Transverse colon (tissue), 4 donors: ENCODE measurements around the gene CHP2. TPM values are rescaled to one million over a fixed set of nuclear protein-coding genes. Genes with fewer than 3 reads are reported as not detected.

Experiments
- DNase-seq: peaks from one replicate; pipeline ENCODE4 v3.0.0-alpha.2; 2019
- H3K27ac ChIP-seq, 4 donors: fragments of 200-600 bp; sonication (generic); 2 replicates each; pipeline ENCODE4 v1.5.1; 2016 to 2018; ENCODE audit warnings: inconsistent platforms in 4 of 4
- H3K27me3 ChIP-seq: fragments of 200-600 bp; sonication (generic); 2 replicates; pipeline ENCODE4 v1.5.1; 2017; ENCODE audit warnings: inconsistent platforms
- H3K36me3 ChIP-seq, 4 donors: fragments of 200-600 bp; sonication (generic); 2 replicates each; pipeline ENCODE4 v1.5.1; 2017 to 2019; ENCODE audit warnings: inconsistent platforms in 4 of 4
- H3K4me1 ChIP-seq, 4 donors: fragments of 200-600 bp; sonication (generic); 2 replicates each; pipeline ENCODE4 v1.5.1; 2017 to 2020; ENCODE audit warnings: inconsistent platforms in 4 of 4
- H3K4me3 ChIP-seq, 4 donors: fragments of 200-600 bp; sonication (generic); 1 replicate in 1 of 4; 2 replicates in 3 of 4; pipeline versions ENCODE4 v1.5.1 to v1.6.1; 2017 to 2019; ENCODE audit warnings: inconsistent platforms in 4 of 4
- H3K9me3 ChIP-seq, 2 donors: fragments of 200-600 bp; sonication (generic); 2 replicates each; pipeline ENCODE4 v1.5.1; 2017 to 2019; ENCODE audit warnings: inconsistent platforms in 2 of 2
- EP300 ChIP-seq: sonication (generic); formaldehyde crosslinking; IDR thresholded peaks from one replicate; pipeline ENCODE4 v1.6.1; 2017; ENCODE audit warnings: antibody characterized with exemption, low read depth
- POLR2A ChIP-seq: fragments of 450-650 bp; IDR thresholded peaks from one replicate; pipeline ENCODE4 v1.6.1; 2016; ENCODE audit warnings: antibody characterized with exemption, mild to moderate bottlenecking, moderate library complexity
- POLR2AphosphoS5 ChIP-seq, 3 donors: sonication (generic); formaldehyde crosslinking; IDR thresholded peaks; one replicate each; pipeline ENCODE4 v1.6.1; 2016; ENCODE audit warnings: antibody characterized with exemption in 3 of 3
- WGBS, 2 donors: methylation state at CpG; one replicate each; pipeline ENCODE4 v1.1.5; 2018; ENCODE audit warnings: low coverage in 1 of 2; 5-methylcytosine and 5-hydroxymethylcytosine counted together
- in situ Hi-C, 4 donors: fragments of 200-750 bp; cut with MboI; loops; one replicate each; pipeline versions ENCODE4 v1.15.0 to v1.15.1; 2017; ENCODE audit warnings: low sequenced_read_pairs in 3 of 4, low pct_ligation_motif_present in 1 of 4, low pct_unique_long_range_greater_than_20kb in 1 of 4
- intact Hi-C: fragments of 100-400 bp; cut with DNase I; formaldehyde crosslinking; loops from one replicate; pipeline ENCODE4 v1.15.1; 2023; ENCODE audit warnings: low total_unique reads
- total RNA-seq, 4 donors: library from RNA; depleted of rRNA; stranded (reverse); fragments of >200 nt; gene quantifications; one replicate each; pipeline ENCODE4 v1.1.0, GENCODE V29; 2016
- TF ChIP-seq, protein P1 (sequence below), 5 experiments: fragments of 200-600 bp in 3 of 5; fragments of 450-650 bp in 2 of 5; sonication (generic) in 3 of 5; IDR thresholded peaks; 1 replicate in 2 of 5; 2 replicates in 3 of 5; pipeline ENCODE4 v1.5.1; 2016 to 2017; ENCODE audit warnings: antibody characterized with exemption in 5 of 5, inconsistent platforms in 3 of 5, mild to moderate bottlenecking in 2 of 5, moderate library complexity in 1 of 5

Gene CHP2
- total RNA-seq, 4 donors from 2014 or later: 90.9 to 264 (median 122) TPM

DNA sequence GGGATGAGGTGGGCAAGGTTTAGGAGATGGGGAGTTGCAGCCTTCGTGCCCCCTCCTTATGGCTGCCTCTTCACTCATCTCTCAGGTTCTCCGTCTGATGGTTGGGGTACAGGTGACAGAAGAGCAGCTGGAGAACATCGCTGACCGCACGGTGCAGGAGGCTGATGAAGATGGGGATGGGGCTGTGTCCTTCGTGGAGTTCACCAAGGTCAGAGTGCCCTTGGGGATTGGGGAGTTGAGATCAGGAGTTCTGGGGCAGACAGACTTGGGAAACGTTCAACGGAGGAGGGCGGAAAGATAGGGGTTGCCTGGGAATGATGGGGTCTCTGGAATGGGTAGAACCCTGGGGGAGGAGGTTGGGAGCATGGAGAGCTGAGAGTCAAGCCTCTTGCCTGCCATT, 2.3 kb downstream of the CHP2 start:
- in situ Hi-C loops (no loop called here), intact Hi-C loops (no loop called here)
- no peak for TF ChIP-seq POLR2AphosphoS5 (IDR thresholded peaks at IDR 0.05)
- TF ChIP-seq POLR2A: no peak
- no peak for TF ChIP-seq EP300
- TF ChIP-seq, protein P1, sequence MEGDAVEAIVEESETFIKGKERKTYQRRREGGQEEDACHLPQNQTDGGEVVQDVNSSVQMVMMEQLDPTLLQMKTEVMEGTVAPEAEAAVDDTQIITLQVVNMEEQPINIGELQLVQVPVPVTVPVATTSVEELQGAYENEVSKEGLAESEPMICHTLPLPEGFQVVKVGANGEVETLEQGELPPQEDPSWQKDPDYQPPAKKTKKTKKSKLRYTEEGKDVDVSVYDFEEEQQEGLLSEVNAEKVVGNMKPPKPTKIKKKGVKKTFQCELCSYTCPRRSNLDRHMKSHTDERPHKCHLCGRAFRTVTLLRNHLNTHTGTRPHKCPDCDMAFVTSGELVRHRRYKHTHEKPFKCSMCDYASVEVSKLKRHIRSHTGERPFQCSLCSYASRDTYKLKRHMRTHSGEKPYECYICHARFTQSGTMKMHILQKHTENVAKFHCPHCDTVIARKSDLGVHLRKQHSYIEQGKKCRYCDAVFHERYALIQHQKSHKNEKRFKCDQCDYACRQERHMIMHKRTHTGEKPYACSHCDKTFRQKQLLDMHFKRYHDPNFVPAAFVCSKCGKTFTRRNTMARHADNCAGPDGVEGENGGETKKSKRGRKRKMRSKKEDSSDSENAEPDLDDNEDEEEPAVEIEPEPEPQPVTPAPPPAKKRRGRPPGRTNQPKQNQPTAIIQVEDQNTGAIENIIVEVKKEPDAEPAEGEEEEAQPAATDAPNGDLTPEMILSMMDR (IDR thresholded peaks at IDR 0.05): no peak
- DNase-seq: no peak
- H3K4me3 ChIP-seq: no peak overlapping the region
- WGBS, 2 donors: 78% methylated on average over 9 of the region's 9 CpGs; no CpG with 5 or more reads in 1 of the 2 donors
- no peaks in the 10 kb centered on the region for H3K36me3 ChIP-seq
- H3K4me1 ChIP-seq: peaks cover 0 to 12% (median 6%) of the 10 kb centered on the region in 4 donors
- no peaks in the 10 kb centered on the region for H3K9me3 ChIP-seq
- no peak overlapping the region for H3K27ac ChIP-seq
- peaks cover 34% of the 10 kb centered on the region for H3K27me3 ChIP-seq

GRCh38 chr16:23757937-23758619, 3.3 kb downstream of the CHP2 start:
- 86% methylated on average over 6 of the region's 6 CpGs; no CpG with 5 or more reads in 1 of the 2 donors for WGBS, 2 donors
- no peaks in the 10 kb centered on the region for H3K36me3 ChIP-seq
- intact Hi-C loops: no loop called here
- no peak overlapping the region for H3K27ac ChIP-seq
- in situ Hi-C loops: no loop called here
- no peak overlapping the region for H3K4me3 ChIP-seq
- peaks cover 34% of the 10 kb centered on the region for H3K27me3 ChIP-seq
- TF ChIP-seq EP300: no peak
- no peak for TF ChIP-seq POLR2AphosphoS5 (IDR thresholded peaks at IDR 0.05)
- TF ChIP-seq, protein P1 (IDR thresholded peaks at IDR 0.05): no peak
- TF ChIP-seq POLR2A: no peak
- peaks cover 0 to 12% (median 6%) of the 10 kb centered on the region in 4 donors for H3K4me1 ChIP-seq
- H3K9me3 ChIP-seq: no peaks in the 10 kb centered on the region
- no peak for DNase-seq

- Histone ChIP-seq H3K4me3 (no peak overlapping the region), H3K36me3 (no peaks in the 10 kb centered on the region), H3K27me3 (no peaks in the 10 kb centered on the region), H3K4me1 (peaks cover 0 to 33% (median 2%) of the 10 kb centered on the region in 4 donors), H3K9me3 (no peaks in the 10 kb centered on the region), H3K27ac (peak overlapping the region; percentile 71 to 85 (median 82))
- intact Hi-C loops: no loop called here
- no peak for TF ChIP-seq POLR2AphosphoS5 (IDR thresholded peaks at IDR 0.05)
- TF ChIP-seq, protein P1 (IDR thresholded peaks at IDR 0.05): no peak
- in situ Hi-C loops: no loop called here
- no peak for DNase-seq
Measured at GRCh38 chr16:23765933-23766332, 11.1 kb downstream of the CHP2 start.

DNA sequence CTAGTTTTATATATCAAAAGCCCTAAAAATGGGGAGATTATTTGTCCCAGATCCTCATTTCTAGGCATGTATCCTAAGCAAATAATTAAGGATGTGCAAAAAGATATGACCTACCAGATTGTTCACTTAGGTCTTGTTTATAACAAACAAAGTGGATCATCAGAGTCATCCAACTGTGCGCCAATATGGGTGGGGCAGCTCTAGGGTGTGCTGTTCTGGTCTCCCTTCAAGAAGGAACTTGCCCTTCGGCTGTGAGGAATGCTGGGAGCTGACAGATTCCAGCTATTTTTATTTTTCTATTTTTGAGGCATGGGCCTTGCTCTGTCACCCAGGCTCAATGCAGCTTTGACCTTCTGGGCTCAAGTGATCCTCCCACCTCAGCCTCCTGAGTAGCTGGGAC, 13.8 kb downstream of the CHP2 start:
- H3K4me1 ChIP-seq: peaks cover 0 to 33% (median 2%) of the 10 kb centered on the region in 4 donors
- intact Hi-C loops: no loop called here
- no peak overlapping the region for H3K4me3 ChIP-seq
- in situ Hi-C loops: no loop called here
- DNase-seq: peak; percentile 53
- peak overlapping the region in 2 of 4 donors; percentile 25 to 38 for H3K27ac ChIP-seq
- TF ChIP-seq POLR2A (no peak), POLR2AphosphoS5 (IDR thresholded peaks at IDR 0.05) (no peak), EP300 (no peak)
- TF ChIP-seq, protein P1 (IDR thresholded peaks at IDR 0.05): no peak
- H3K27me3 ChIP-seq: no peaks in the 10 kb centered on the region
- H3K36me3 ChIP-seq: no peaks in the 10 kb centered on the region
- 39% methylated on average over 2 of the region's 2 CpGs; no CpG with 5 or more reads in 1 of the 2 donors for WGBS, 2 donors
- no peaks in the 10 kb centered on the region for H3K9me3 ChIP-seq
